Astrocyte (in vitro differentiated cells and primary cell): Measurements from ENCODE around the gene HSD11B1. TPM values are rescaled to one million over a fixed set of nuclear protein-coding genes. Genes with fewer than 3 reads are reported as not detected.

Source experiments
- DNase-seq: peaks from one replicate; pipeline ENCODE4 v3.0.0-alpha.2; 2010; ENCODE audit warnings: low read depth
- FAIRE-seq: peaks from 2 replicates; lab custom pipeline; 2011; peaks lifted over from hg19 to GRCh38; lab: Jason Lieb, UNC
- H2AFZ ChIP-seq: 2 replicates; pipeline ENCODE4 v1.6.0; 2012; ENCODE audit warnings: low read depth, low read length, inconsistent platforms
- H3K27ac ChIP-seq: 2 replicates; pipeline ENCODE4 v1.5.1; 2011; ENCODE audit warnings: low read depth, low read length, inconsistent platforms
- H3K27me3 ChIP-seq: 2 replicates; pipeline ENCODE4 v1.6.0; 2011; ENCODE audit warnings: low read length, inconsistent platforms; ENCODE audit not compliant: insufficient read depth
- H3K36me3 ChIP-seq: 2 replicates; pipeline ENCODE4 v1.5.1; 2011; ENCODE audit warnings: low read length, inconsistent platforms; ENCODE audit not compliant: insufficient read depth
- H3K4me1 ChIP-seq: 2 replicates; pipeline ENCODE4 v1.5.1; 2011; ENCODE audit warnings: low read length, inconsistent platforms; ENCODE audit not compliant: insufficient read depth
- H3K4me2 ChIP-seq: 2 replicates; pipeline ENCODE4 v1.6.0; 2012; ENCODE audit warnings: low read length, inconsistent platforms
- H3K4me3 ChIP-seq: 2 replicates; pipeline ENCODE4 v1.5.1; 2011; ENCODE audit warnings: low read depth, mild to moderate bottlenecking, low read length, inconsistent platforms; ENCODE audit not compliant: insufficient read depth
- H3K79me2 ChIP-seq: 2 replicates; pipeline ENCODE4 v1.6.0; 2012; ENCODE audit warnings: mild to moderate bottlenecking, low read length, inconsistent platforms; ENCODE audit not compliant: insufficient read depth
- H3K9ac ChIP-seq: 2 replicates; pipeline ENCODE4 v1.6.0; 2012; ENCODE audit warnings: mild to moderate bottlenecking, low read length, inconsistent platforms
- H3K9me3 ChIP-seq: 2 replicates; pipeline ENCODE4 v1.5.1; 2012; ENCODE audit warnings: low read depth, mild to moderate bottlenecking, low read length, inconsistent platforms; ENCODE audit not compliant: insufficient read depth
- H4K20me1 ChIP-seq: 2 replicates; pipeline ENCODE4 v1.6.0; 2012; ENCODE audit warnings: low read length, inconsistent platforms; ENCODE audit not compliant: insufficient read depth
- H3K27ac Mint-ChIP-seq: one replicate; pipeline ENCODE4 v1.8.0; 2021; ENCODE audit warnings: mild to moderate bottlenecking, mixed read lengths; ENCODE audit not compliant: unreplicated experiment
- H3K27me3 Mint-ChIP-seq: one replicate; pipeline ENCODE4 v1.8.0; 2021; ENCODE audit warnings: low read depth, mixed read lengths; ENCODE audit not compliant: unreplicated experiment
- H3K36me3 Mint-ChIP-seq: one replicate; pipeline ENCODE4 v1.8.0; 2021; ENCODE audit warnings: low read depth, mixed read lengths; ENCODE audit not compliant: unreplicated experiment
- H3K4me1 Mint-ChIP-seq: one replicate; pipeline ENCODE4 v1.8.0; 2021; ENCODE audit warnings: low read depth, mixed read lengths; ENCODE audit not compliant: unreplicated experiment
- H3K4me3 Mint-ChIP-seq: one replicate; pipeline ENCODE4 v1.8.0; 2021; ENCODE audit warnings: mild to moderate bottlenecking, moderate library complexity, mixed read lengths; ENCODE audit not compliant: unreplicated experiment
- H3K9me3 Mint-ChIP-seq: one replicate; pipeline ENCODE4 v1.8.0; 2021; ENCODE audit warnings: mild to moderate bottlenecking, mixed read lengths; ENCODE audit not compliant: unreplicated experiment
- CTCF ChIP-seq: IDR thresholded peaks from 2 replicates; pipeline ENCODE4 v1.5.1; 2011; ENCODE audit warnings: low read depth, mild to moderate bottlenecking, inconsistent platforms, low read length, moderate library complexity; ENCODE audit not compliant: insufficient read depth
- EZH2 ChIP-seq: IDR thresholded peaks from 2 replicates; pipeline ENCODE4 v1.6.1; 2012; ENCODE audit warnings: mild to moderate bottlenecking, low read length, inconsistent platforms; ENCODE audit not compliant: insufficient read depth
- total RNA-seq: library from RNA; stranded (reverse); gene quantifications from 2 replicates; pipeline ENCODE4 v1.2.1, GENCODE V29; 2021

The HSD11B1 gene
- total RNA-seq, 1 donor from 2014 or later = not detected

GRCh38 chr1:209717818-209718217 is 13.2 kb downstream of the HSD11B1 start:
- FAIRE-seq = no peak
- Histone ChIP-seq H3K4me1 (no peaks in the 10 kb centered on the region), H3K27me3 (no peaks in the 10 kb centered on the region), H4K20me1 (no peaks in the 10 kb centered on the region), H3K4me3 (no peak overlapping the region), H3K9ac (no peak overlapping the region), H3K4me2 (no peak overlapping the region), H3K79me2 (no peaks in the 10 kb centered on the region), H3K36me3 (no peaks in the 10 kb centered on the region), H3K9me3 (no peaks in the 10 kb centered on the region), H3K27ac (no peak overlapping the region), H2AFZ (no peak overlapping the region)
- Mint-ChIP-seq H3K36me3 (no peaks in the 10 kb centered on the region), H3K27me3 (peaks cover 6% of the 10 kb centered on the region), H3K4me1 (peaks cover 5% of the 10 kb centered on the region), H3K4me3 (no peak overlapping the region), H3K27ac (no peak overlapping the region), H3K9me3 (no peaks in the 10 kb centered on the region)
- TF ChIP-seq CTCF (no peak), EZH2 (no peak)
- no peak for DNase-seq

GRCh38 chr1:209720326-209720725 is 15.7 kb downstream of the HSD11B1 start:
- Mint-ChIP-seq H3K27ac (no peak overlapping the region), H3K27me3 (peaks cover 9% of the 10 kb centered on the region), H3K36me3 (no peaks in the 10 kb centered on the region), H3K4me1 (peaks cover 7% of the 10 kb centered on the region), H3K9me3 (no peaks in the 10 kb centered on the region), H3K4me3 (no peak overlapping the region)
- no peak overlapping the region for H2AFZ ChIP-seq
- H4K20me1 ChIP-seq = no peaks in the 10 kb centered on the region
- no peak for DNase-seq
- H3K4me3 ChIP-seq = no peak overlapping the region
- H3K27ac ChIP-seq = no peak overlapping the region
- no peaks in the 10 kb centered on the region for H3K36me3 ChIP-seq
- H3K79me2 ChIP-seq = no peaks in the 10 kb centered on the region
- H3K9me3 ChIP-seq = no peaks in the 10 kb centered on the region
- H3K4me1 ChIP-seq = no peaks in the 10 kb centered on the region
- FAIRE-seq = no peak
- TF ChIP-seq CTCF (no peak), EZH2 (no peak)
- no peak overlapping the region for H3K9ac ChIP-seq
- H3K4me2 ChIP-seq = no peak overlapping the region
- H3K27me3 ChIP-seq = no peaks in the 10 kb centered on the region

- TF ChIP-seq CTCF (no peak), EZH2 (no peak)
- Mint-ChIP-seq H3K27ac (no peak overlapping the region), H3K4me1 (peaks cover 7% of the 10 kb centered on the region), H3K36me3 (no peaks in the 10 kb centered on the region), H3K4me3 (no peak overlapping the region), H3K27me3 (peaks cover 9% of the 10 kb centered on the region), H3K9me3 (no peaks in the 10 kb centered on the region)
- H3K4me2 ChIP-seq = no peak overlapping the region
- FAIRE-seq (no peak), DNase-seq (no peak)
- H3K36me3 ChIP-seq = no peaks in the 10 kb centered on the region
- H2AFZ ChIP-seq = no peak overlapping the region
- no peak overlapping the region for H3K4me3 ChIP-seq
- no peaks in the 10 kb centered on the region for H3K9me3 ChIP-seq
- no peak overlapping the region for H3K27ac ChIP-seq
- H3K79me2 ChIP-seq = no peaks in the 10 kb centered on the region
- H3K9ac ChIP-seq = no peak overlapping the region
- no peaks in the 10 kb centered on the region for H4K20me1 ChIP-seq
- H3K27me3 ChIP-seq = no peaks in the 10 kb centered on the region
- no peaks in the 10 kb centered on the region for H3K4me1 ChIP-seq
Measured at GRCh38 chr1:209720826-209721225, 16.2 kb downstream of the HSD11B1 start.
